Stimulated activated CD8-positive, alpha-beta memory T cell treated with anti-CD3 and anti-CD28 coated beads, Interleukin-4, amount 100 ng/mL, for 48 hours (primary cell): ENCODE results near the gene ZNF175.

ENCODE experiments used
- DNase-seq: peaks from one replicate; pipeline ENCODE4 v3.0.0-alpha.2; 2020

ZNF175 gene

DNA sequence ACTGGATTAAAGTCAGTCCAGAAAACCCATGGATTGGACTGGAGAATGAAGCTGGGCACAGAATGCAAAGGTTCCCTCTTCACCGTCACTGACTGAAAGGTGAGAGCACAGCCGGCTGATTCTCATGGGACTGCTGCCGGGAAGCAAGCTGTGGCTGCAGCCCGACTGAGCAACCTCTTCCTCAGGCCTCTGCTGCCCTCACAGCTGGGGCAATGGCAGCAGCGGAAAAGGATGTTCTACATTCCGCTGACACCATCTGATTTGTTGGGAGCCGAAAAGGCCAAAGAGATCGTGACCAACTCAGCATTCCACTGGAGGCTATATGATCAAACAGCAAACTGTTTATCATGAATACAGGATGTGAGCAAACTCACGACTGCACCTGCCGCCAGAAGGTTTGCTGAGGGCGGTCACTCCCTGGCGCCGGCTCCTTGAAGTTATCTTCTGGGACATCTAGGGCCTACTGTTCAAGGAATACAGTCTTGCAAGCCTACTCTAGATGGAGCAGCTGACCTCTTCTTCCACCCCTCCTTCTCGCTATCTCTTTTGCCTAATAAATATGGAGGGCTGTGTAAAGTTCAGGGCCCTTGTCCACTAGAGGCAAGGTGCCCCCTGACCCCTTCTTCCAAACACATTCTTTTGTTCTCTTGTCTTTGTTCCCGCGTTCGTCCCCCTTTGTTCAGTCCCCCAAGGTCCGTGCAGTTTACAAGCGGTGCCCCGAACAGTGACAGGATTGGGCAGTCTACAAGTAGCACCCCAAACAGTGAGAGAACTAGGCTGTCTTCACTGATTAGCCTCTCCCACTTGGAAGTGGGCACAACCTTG lies 20.0 kb upstream of the ZNF175 start:
- DNase-seq, result no peak

DNA sequence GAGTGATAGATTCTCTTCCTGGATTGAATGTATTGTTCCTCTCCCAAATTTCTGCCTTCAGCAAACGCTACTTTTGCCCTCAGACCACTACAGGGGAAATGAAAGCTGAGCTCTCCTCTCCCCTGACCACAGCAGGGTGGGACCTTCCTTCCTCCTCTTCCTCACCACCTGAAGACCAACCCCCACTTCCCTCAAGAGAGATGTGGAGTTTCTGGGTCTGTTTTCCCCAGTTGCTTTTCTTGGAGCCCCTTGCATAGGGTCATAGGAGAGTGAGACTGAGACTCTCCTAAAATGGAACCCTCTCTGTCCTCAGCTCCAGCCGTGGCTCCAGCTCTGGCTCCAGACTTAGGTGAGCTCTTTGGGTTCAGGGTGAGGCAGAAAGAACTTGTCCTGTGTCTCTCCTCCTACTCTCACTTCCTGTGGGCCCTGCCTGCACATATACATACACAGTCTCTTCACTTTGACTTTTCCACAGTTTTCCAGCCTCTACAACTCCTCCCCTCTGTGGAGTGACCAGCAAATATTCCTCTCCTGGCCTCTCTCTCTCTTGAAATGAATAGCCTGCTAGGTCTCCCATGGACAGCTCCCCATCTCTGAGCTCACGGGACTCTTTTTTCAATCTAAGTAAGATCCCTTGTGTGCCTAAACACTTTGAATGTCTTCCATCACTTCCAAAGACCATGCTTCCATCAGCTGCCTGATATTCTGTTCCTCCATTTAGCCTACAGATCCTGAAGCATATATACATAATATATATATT lies 19.2 kb upstream of the ZNF175 start:
- no peak for DNase-seq

GRCh38 chr19:51552608-51552995 lies 18.5 kb upstream of the ZNF175 start:
- DNase-seq, result no peak

- peak; percentile 81 for DNase-seq
Measured at GRCh38 chr19:51552996-51553725, 17.9 kb upstream of the ZNF175 start.

GRCh38 chr19:51559240-51559639 lies 11.8 kb upstream of the ZNF175 start:
- no peak for DNase-seq

GRCh38 chr19:51560339-51560738 lies 10.7 kb upstream of the ZNF175 start:
- no peak for DNase-seq

DNA sequence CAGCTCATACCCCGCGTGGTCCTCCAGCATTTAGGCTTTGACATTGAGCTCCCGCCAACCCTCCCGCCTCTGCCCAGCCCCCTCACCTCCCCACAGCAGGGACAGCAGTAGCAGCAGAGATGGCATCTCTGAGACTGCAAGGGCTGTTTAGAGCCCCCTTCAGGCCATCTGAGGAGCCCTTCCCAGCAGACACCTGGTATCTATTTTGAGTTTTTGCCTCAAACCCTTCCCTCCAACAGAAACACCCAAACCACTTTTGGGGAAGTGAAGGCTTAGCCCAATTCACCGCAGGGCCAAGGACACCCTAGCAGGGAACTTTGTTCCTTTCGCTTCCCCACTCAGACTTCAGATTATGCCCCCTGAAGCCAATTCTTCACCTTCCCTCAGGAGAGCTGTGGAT lies 6.3 kb upstream of the ZNF175 start:
- no peak for DNase-seq

DNA sequence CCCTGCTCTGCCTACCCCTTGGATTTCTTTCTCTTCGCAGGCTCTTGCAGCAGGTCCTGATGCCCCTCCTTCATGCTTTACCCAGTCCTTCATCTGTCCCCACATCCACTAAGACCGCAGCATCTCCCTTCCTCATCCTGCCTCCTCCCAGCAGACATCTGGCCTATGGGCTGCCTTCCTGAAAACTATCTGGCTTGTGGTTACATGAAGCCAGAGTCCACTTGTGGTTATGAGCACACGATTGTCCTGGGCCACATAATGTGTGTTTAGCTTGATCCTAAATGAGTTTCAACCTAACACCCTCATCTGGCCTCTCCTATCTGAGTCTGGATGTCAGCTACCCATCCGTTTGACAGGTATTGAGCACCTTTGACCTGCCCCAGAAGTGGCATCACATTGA lies 5.5 kb upstream of the ZNF175 start:
- DNase-seq, result no peak

DNA sequence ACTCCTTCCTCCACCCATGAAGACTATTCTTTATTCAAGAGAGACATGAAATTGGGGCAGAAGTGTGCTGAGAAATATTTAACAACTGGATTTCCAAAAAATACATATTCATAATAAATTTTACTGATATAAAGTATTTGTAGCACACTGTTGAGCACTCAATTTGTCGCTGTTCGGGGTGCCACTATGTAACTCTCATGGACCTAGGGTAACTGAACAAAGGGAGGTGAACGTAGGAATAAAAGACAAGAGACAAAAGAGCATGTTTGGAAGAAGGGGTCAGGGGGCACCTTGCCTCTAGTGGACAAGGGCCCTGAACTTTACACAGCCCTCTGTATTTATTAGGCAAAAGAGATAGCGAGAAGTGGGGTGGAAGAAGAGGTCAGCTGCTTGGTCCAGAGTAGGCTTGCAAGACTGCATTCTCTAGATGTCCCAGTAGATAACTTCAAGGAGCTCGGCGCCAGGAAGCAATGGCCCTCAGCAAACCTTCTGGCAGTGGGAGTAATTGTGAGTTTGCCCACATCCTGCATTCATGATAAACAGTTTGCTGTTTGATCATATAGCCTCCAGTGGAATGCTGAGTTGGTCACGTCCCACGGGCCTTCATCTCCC lies 4.5 kb upstream of the ZNF175 start:
- DNase-seq, result no peak

- no peak for DNase-seq
Measured at GRCh38 chr19:51567583-51567982, 3.5 kb upstream of the ZNF175 start.

DNA sequence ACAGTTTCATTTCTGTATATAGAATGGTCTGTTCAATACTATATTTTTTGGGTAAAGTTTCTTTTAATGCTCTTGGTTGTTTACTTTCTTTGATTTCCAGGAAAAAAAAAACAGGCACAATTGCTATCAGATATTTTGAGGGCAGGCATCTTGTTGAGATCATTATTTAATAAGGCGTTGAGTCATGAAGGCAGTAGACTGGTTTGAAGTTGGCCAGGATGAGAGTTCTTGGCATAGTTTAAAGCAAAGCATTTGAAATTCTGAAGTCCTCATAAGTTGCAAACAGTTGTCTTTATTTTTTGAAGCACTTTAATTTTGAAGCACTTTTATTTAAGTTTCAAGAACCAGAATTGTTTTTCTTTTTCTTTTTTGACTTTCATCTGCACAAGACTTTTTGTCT lies 2.6 kb upstream of the ZNF175 start:
- DNase-seq, result no peak

GRCh38 chr19:51571599-51571998 lies 516 bp downstream of the ZNF175 start:
- DNase-seq, result no peak

GRCh38 chr19:51572410-51572809 lies 1.3 kb downstream of the ZNF175 start:
- DNase-seq, result no peak

DNA sequence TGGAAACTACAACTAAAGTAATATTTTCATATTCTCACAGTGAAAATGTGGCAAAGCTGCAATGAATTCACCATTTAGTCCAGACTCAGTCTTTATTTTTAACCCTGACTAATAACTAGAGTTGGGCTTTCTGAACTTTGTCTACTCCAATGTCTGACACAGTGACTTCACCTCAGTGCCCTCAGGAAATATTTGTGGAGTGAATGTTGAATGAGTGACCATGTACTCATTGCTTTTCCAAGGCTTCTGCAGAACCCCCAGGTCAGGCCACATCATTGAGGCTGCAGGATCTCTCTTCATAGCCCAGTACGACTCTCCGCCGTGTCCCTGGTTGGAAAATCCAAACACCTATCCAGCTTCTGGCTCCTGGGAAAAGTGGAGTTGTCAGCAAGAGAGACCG lies 1.8 kb downstream of the ZNF175 start:
- DNase-seq, result no peak

- DNase-seq, result no peak
Measured at GRCh38 chr19:51573331-51573730, 2.2 kb downstream of the ZNF175 start.

- DNase-seq, result no peak
Measured at GRCh38 chr19:51576850-51577249, 5.8 kb downstream of the ZNF175 start.

GRCh38 chr19:51586103-51586728 lies 15.1 kb downstream of the ZNF175 start:
- no peak for DNase-seq

GRCh38 chr19:51586799-51587198 lies 15.7 kb downstream of the ZNF175 start:
- no peak for DNase-seq

DNA sequence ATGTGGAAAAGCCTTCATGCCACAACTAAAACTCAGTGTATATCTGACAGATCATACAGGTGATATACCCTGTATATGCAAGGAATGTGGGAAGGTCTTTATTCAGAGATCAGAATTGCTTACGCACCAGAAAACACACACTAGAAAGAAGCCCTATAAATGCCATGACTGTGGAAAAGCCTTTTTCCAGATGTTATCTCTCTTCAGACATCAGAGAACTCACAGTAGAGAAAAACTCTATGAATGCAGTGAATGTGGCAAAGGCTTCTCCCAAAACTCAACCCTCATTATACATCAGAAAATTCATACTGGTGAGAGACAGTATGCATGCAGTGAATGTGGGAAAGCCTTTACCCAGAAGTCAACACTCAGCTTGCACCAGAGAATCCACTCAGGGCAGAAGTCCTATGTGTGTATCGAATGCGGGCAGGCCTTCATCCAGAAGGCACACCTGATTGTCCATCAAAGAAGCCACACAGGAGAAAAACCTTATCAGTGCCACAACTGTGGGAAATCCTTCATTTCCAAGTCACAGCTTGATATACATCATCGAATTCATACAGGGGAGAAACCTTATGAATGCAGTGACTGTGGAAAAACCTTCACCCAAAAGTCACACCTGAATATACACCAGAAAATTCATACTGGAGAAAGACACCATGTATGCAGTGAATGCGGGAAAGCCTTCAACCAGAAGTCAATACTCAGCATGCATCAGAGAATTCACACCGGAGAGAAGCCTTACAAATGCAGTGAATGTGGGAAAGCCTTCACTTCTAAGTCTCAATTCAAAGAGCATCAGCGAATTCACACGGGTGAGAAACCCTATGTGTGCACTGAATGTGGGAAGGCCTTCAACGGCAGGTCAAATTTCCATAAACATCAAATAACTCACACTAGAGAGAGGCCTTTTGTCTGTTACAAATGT lies 16.4 kb downstream of the ZNF175 start:
- no peak for DNase-seq

DNA sequence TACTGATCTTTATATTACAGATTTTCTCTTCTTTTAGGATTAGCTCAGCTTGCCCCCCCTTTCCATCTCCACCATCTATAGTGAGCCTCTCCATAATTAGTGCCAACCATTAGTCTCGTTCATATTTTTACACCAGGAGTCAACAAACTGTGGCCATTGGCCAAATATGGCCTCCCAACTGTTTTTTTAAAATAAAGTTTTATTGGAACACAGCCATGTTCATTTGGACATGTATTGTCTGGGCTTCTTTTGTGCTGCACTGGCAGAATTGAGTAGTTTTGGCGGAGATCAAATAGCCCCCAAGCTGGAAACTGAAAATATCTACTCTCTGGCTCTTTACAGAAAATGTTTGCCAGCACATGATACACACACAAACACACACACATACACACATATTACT lies 18.4 kb downstream of the ZNF175 start:
- no peak for DNase-seq

- no peak for DNase-seq
Measured at GRCh38 chr19:51590441-51590840, 19.4 kb downstream of the ZNF175 start.

DNA sequence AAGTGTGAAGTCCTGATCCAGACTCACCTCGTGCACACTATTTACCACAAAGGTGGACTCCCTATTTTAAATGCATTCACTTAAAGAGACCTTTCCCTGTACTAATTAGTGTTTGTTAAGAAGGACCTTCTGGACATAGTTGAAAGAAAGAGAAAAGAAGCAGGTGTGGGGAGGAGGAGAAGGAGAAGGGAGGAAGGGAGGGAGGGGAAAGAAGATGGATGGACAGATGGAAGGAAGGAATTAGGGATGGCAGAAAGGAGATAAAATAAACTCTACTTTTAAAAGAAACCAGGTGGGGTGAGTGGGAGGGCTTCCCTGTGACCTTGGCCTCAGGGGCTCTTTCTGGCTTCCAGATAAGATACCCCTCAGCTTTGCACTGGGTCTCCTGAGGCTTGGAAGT lies 21.4 kb downstream of the ZNF175 start:
- no peak for DNase-seq
